RCC 7860 (cell line): ENCODE data around the gene FEV.

ENCODE experiments used
- DNase-seq: peaks from one replicate; pipeline ENCODE4 v3.0.0-alpha.2; 2015; ENCODE audit warnings: low spot score
- FAIRE-seq: peaks from 2 replicates; lab custom pipeline; 2012; peaks lifted over from hg19 to GRCh38; lab: Jason Lieb, UNC

The FEV gene

GRCh38 chr2:218979846-218980734 lies 4.9 kb downstream of the FEV start:
- DNase-seq (peak; percentile 48), FAIRE-seq (no peak)

GRCh38 chr2:218975060-218975777 lies 9.8 kb downstream of the FEV start:
- FAIRE-seq (no peak), DNase-seq (no peak)

GRCh38 chr2:218970894-218971293 lies 14.1 kb downstream of the FEV start:
- no peak for FAIRE-seq

GRCh38 chr2:218964041-218964771 lies 20.8 kb downstream of the FEV start:
- FAIRE-seq (peak; percentile 10), DNase-seq (peak; percentile 78)

More at GRCh38 chr2:218970894-218971293, 14.1 kb downstream of the FEV start:
- no peak for DNase-seq

GRCh38 chr2:218963601-218964000 lies 21.4 kb downstream of the FEV start:
- peak; percentile 8 for DNase-seq
- FAIRE-seq, result no peak

GRCh38 chr2:218962859-218963492 lies 22.0 kb downstream of the FEV start:
- FAIRE-seq, result no peak
- DNase-seq, result peak; percentile 74

GRCh38 chr2:218961651-218962570 lies 23.1 kb downstream of the FEV start:
- no peak for FAIRE-seq
- DNase-seq, result no peak

- no peak for DNase-seq
- no peak for FAIRE-seq
These were observed 23.8 kb downstream of the FEV start for GRCh38 chr2:218961229-218961628.

GRCh38 chr2:218960309-218961165 lies 24.4 kb downstream of the FEV start:
- DNase-seq (no peak), FAIRE-seq (no peak)

- DNase-seq, result no peak
These were observed 25.1 kb downstream of the FEV start for GRCh38 chr2:218959761-218960308.

GRCh38 chr2:218959141-218959731 lies 25.7 kb downstream of the FEV start, which contains the start of gene CDK5R2:
CDK5R2 (plus strand) TSS chr2:218959666; CDS start chr2:218959821, 155 bp downstream.
- no peak for FAIRE-seq
- peak; percentile 50 for DNase-seq

More at GRCh38 chr2:218959761-218960308, 25.1 kb downstream of the FEV start:
- no peak for FAIRE-seq

- no peak for FAIRE-seq
- DNase-seq, result no peak
These were observed 26.7 kb downstream of the FEV start for GRCh38 chr2:218958276-218958675.

- FAIRE-seq, result no peak
- DNase-seq, result no peak
These were observed 27.3 kb downstream of the FEV start for GRCh38 chr2:218957671-218958070.

- FAIRE-seq (no peak), DNase-seq (no peak)
These were observed 28.9 kb downstream of the FEV start for GRCh38 chr2:218956039-218956438.

GRCh38 chr2:218954541-218955300 lies 30.3 kb downstream of the FEV start:
- no peak for FAIRE-seq
- no peak for DNase-seq

GRCh38 chr2:218953366-218953954 lies 31.5 kb downstream of the FEV start:
- no peak for FAIRE-seq
- no peak for DNase-seq

GRCh38 chr2:218952160-218952559 lies 32.8 kb downstream of the FEV start:
- FAIRE-seq (no peak), DNase-seq (no peak)
